ENCODE data around the gene RBM33.
A peak's percentile ranks its signal among the peaks of the same experiment; 100 is the strongest.

RBM33 gene

DNA sequence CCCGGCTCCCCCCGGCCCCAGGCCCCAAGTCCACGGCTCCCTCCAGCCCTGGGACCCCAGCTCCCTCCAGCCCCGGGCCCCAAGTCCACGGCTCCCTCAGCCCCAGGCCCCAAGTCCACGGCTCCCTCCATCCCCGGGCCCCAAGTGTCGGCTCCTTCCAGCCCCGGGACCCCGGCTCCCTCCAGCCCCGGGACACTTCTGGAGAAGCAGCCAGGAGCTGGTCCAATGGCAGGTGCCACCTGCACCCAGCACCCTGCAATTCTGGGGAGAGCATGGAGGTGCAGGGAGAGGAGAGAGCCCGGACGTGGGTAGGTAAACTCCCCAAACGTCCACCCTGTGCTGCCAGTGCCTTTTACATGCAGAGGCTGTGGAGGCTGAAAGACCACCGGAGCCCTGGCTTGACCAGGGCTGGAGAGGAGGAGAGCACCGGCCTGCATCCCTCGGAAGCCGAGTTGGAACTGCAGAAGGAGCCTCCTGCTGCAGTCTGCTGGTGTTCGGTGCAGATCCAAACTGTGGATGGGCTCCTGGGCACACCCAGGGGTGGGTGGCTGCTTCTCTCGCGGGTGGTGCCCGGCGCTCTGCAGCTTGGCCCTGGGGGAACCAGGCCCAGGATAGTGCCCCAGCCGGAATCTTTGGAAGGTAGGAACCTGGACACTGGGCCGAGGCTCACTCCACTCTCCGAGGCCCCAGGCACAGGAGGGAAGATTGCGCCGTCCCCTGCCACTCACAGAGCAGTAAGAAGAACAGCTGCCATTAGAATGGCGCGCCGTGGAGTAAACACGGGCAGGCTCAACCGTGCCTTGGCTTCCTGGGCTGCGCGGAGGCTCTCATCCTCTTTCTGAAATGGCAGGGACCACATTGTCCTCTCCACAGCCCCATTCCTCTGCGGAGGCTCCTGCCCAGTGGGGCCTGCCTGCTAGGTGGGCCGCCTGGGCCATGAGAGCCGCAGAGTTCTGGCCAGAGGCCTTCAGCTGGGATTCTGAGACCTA is 153.1 kb downstream of the RBM33 start:
- DNase-seq (ENCODE audit: low spot score): no peak

DNA sequence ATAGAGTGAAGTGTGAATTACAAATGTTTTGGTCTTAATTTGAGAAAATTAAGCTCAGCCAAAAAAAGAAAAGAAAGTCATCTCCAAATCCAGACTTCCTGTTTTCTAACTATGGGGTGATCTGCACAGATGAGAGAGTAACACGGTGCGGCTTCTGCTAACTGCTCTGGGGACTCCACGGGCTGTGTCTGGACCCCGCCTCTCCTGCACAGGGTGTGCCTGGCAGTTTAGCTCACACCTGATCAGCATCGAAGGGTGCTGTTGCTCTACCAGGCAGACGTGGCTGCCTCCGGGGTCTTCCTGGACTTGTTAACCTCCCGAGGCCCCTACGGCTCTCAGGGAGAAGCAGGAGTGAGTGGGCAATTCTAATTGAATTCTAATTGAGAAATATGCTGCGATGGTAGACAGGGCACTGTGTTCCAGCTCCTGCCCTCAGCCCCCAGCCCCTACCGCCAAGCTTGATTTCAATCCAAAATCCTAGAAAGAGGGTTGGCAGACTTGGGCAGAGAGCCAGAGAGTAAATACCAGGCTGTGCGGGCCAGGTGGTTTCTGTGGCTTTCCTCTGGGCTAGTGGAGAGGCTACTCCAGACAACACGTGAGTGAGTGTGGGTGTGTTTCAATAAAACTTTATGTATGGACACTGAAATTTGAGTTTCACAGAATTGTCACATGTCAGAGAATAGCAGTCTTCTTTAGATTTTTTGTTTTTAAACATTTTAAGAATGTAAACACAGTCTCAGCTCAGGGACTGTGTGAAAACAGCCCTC is 154.4 kb downstream of the RBM33 start:
- no peak for DNase-seq (ENCODE audit: low spot score)

DNA sequence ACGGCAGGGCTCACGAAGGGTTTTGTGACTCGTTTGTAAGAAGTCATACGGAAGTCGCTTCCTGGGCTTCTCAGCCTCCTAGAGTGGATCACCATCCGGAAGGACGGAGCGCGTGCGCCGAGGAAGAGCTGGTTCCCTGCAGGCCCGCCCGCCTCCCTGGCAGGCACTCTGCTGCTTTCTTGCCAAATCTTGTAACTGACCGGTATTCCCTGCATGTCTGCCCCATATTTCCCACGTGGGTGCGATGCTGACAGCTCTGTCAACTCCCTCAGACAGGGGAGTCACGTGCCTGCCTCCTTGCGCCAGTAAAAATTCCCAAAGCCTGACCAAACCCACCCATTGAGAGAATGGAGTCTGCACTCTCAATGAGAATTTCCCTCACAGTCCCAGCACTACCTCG is 155.1 kb downstream of the RBM33 start:
- no peak for DNase-seq (ENCODE audit: low spot score)

DNA sequence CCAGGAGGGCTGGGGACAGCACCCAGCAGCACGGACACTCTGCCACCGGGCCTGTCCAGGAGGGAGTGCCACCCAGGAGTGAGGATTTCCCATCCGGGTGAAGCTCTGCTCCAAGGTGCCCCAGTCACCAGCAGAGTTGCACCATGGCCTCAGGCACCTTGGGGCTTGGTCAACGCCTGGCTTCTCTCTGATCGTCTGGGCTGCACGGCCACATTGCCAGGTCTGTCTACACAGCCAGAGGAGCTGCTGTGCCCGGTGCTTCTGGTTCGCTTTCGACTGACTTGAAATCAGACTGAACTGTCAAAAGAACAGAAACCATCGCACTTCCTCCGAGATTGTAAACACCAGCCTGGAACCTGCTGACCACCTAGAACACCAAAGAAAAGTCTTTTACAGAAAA is 155.8 kb downstream of the RBM33 start:
- no peak for DNase-seq (ENCODE audit: low spot score)

DNA sequence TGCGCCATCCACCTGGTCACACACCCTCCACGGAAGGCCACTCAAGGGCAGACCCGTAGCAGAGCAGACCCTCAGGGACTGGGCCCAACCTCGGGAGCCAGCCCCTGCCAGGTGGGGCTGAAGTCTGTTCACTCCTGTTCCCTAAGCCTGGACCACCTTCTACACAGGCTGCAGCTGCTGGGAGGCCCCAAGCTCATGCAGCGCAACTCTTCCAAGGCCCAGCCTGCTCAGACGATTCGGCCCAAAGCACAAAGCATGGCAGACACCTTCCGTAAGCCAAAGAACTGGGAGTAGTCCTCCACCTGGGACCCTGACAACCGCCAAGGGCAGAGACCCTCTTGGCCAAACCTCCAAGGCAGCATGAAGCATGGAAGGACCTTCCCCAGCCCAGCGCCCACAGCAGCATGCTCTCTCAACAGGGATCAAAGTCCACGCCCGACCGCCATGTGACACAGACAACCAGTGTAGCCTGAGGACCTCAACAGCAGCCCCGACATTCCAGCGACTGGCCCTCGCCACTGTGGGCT is 156.3 kb downstream of the RBM33 start:
- DNase-seq (ENCODE audit: low spot score): no peak

DNA sequence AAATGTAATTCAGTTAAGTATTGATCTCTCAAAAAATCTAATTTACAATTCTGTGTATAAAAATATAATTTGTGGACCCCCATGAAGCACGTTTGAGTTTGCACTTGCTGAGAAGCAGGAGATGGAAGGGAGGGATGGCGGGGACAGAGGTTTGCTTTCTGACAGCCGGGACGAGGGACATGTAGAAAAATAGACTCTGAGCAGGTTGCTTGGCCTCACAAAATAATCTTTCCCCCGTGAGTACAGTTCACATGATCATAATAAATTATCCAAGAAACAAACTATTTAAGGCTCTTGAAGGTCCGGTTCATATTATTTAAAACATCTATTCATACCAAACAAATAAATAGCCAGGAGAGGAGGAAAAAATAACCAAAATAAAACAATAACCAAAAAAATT is 157.8 kb downstream of the RBM33 start:
- no peak for DNase-seq (ENCODE audit: low spot score)

DNA sequence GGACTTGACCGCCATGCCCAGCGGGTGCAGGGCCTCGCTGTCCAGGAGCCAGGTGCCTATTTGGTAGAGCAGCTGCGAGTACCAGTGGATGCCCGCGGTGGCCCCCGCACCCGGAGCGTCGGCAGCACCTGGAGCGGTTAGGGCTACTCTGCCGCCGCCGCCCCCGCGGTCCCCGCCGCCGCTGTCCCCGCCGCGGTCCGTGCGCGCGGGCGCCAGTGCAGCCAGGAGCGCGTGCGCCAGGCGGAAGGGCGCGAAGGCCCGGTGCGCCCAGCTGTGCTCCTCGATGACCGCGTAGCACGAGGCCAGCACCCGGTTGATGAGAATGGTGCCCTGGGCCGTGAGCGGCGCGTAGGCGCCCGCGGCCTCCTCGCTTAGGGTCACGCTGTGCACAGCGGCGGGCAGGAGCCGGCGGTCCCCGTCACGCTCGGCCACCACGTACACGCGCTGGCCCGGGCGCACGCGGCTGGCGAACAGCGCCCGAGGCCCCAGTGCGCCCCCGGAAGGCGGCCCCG is 158.5 kb downstream of the RBM33 start:
- DNase-seq (ENCODE audit: low spot score): no peak

DNA sequence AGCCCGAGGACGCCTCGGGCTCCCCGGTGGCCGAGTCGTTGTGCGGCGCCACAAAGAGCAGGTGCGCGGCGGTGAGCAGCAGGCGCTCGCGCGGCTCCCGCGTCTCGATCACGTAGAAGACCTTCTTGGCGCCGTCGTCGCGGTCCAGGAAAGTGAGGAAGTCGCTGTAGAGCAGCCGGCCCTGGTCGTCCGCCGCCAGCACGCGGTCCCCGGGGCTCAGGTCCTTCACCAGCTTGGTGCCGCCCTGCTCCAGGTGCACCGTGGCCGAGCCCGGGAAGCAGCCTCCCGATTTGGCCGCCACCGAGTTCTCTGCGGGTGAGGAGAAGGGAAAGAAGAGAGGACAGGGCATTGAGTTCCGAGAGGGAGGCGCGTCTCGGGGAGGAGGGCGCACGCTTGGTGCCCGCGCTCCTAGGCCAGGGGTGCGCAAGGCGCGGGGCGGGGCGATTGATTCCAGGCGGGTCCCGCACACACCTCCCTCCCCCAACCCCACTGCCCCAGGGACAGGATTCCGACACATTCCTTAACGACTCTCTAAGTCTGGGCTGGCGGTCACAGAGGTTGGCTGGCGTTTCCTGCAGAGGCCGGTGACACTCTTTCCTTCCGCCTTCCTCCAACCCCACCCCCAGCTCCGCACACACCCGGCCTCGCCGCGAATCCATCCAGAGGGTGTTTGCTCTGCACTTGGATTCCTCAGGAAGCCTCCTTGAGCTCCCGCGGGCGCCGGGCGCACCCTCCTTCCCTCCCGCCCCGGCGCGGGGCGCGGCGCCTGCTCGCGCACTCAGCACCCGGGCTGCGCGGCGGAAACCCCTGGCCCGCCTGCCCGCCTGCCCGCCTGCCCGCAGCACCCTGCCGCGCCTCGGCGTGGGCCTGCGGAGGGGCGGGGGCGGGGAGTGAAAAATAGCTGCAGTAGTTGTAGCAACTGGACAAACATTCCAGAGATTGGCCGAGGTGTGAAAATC is 159.2 kb downstream of the RBM33 start:
- DNase-seq (ENCODE audit: low spot score): no peak

DNA sequence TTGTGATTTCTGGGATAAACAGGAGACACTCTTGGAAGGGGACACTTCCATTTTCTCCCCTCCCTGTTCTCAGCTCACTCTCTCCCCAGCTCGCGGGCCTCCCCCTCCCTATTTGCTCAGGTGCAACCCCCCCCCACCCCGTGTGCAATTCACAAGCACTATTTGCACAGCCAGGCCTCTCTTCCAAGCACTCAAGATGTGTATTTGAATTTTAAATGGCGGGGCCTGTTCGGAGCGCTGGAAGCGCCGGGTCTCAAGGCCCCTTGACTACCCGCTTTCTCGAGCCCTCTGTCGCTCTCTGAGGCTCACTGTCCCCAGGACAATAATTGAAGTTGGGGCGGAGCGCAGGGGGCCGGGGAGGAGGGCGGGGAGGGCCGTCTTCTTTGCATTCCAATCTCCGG is 160.0 kb downstream of the RBM33 start:
- no peak for DNase-seq (ENCODE audit: low spot score)

DNA sequence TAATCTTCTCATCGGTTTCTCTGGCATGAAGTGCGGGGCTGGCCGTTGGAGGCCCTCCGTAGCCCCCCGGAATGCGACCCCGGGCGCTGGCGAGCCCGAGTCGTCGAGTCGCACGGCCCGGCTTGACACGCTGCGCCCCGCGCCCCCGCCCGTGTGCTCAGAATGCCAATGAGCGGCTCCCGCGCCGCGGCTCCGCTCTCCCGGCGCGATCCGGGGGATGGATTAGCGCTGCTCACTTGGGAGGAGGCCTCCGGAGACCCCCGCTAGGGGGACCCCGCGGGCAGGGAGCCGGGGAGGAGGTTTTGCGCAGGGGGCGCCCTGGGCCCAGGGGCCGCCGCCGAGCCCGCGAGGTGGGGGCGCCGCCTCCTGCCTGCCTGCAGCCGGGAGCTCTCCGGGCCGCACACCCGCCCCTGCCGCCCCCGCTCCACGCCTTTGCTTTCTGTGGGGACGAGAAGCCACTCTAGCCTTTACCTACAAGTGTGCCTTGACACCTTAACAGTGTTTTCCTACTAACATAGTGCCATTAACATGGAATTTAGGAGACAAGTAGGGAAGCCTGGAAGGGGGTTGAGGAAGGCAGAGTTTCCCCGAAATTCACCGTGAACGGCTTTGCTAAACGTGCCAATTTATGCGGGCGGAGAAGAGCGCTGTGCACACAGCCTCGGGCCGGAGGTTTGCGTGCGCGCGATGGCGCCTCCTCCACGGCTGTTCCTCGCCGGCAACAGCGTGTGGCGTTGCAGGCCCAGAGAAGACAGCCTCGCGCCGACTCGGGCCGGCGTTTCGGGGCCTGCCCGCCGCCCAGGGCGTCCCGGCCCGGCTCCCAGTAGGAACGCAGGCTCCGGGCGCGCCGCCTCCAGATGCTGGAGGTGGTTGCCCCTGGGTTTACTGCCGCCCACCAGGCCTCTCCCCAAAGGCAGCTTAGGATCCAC is 160.7 kb downstream of the RBM33 start:
- DNase-seq (ENCODE audit: low spot score): peak; percentile 16

DNA sequence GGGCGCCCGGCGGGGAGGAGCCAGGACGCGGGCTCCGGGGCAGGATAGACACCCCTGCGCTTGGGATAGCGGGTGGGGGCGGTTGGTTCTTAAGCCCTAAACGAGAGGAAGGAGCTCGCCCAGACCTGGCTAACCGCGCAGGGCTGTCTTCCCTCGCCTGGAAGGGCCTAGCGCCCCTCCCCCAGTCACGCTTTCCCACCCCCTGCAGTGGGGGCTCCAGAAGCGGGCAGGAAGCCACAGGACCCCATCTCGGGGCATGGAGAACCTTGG is 161.3 kb downstream of the RBM33 start:
- no peak for DNase-seq (ENCODE audit: low spot score)

DNA sequence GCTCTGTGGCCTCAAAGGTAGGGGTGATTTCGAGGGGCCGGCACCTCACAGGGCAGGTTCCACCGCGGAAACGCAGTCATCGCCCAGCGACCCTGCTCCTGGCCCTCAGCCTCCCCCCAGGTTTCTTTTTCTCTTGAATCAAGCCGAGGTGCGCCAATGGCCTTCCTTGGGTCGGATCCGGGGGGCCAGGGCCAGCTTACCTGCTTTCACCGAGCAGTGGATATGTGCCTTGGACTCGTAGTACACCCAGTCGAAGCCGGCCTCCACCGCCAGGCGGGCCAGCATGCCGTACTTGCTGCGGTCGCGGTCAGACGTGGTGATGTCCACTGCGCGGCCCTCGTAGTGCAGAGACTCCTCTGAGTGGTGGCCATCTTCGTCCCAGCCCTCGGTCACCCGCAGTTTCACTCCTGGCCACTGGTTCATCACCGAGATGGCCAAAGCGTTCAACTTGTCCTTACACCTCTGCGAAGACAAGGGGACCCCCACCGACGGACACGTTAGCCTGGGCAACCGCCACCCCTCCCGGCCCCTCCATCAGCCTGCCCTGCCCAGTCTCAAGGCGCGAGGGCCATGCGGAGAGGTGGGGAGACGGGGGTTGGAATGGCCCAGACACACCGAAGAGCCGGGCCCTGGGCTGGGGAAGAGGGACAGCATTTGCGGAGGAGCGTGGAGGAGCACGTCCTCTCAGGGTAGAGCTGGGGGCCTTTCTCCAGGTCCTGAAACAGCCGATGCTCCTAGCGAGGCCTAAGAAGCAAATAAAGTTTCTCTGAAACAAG is 161.8 kb downstream of the RBM33 start:
- no peak for DNase-seq (ENCODE audit: low spot score)

DNA sequence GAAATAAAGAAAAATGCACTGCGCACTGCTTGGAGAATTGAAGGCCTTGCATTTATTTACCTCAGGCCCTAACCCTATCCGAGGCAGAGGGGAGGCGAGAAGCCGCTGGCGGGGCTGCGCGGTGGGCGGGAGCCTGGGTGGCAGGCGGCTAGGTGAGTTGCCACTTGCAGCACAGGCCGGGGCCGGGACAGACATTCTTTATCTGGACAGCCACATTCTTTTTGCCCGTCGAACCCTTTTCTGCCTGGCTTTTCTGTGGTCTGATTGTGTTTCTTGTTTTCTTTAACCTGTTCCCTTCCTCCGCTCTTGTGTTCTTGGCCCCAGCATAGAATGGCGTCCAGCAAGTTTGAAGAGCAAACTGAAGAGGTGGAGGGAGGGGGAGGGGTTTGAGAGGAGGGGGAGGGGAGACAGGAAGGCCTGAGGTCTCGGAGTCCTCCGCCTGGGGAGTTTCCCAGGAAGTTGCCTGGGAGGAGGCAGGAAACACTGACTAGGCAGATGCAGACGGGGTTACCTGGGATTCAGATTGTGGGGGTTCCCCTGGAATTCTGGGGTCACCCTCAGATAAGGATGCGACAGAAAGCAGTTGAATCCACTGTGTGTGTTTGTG is 162.7 kb downstream of the RBM33 start:
- no peak for DNase-seq (ENCODE audit: low spot score)

DNA sequence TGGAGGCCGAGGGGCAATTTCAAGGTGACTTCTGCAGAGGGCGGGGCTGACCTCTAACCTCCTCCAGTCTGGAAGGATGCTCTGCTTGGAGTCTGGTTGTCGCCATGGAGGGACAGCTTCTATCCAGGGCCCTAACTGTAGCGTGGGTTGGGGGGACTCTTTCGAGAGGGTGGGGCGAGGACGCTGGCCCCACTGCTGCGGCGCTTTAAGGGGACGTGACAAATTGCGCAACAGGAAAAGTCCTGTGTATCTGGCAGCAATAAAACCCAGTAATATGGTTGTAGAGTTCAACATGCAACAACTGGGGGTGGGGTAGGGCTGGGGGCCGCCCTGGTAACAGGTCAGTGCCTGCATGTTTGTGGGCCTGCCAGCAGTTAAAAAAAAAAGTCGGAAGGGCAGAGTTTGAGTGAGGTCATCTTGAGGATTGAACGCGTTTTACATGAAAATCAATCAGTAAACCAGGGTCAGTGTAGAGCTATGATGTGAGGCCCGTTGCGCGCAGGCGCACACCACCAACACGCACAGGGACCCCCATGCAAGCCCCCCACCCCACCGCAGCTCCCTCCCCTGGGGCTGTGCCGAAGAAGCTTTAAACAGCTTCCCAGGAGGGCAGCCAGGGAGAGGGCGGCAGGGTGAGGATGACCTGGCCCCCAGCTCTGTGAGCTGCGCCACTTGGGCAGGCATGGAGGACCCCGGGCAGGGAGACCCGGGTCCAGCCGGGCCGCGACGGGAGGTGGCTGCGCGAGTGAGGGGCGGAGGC is 163.5 kb downstream of the RBM33 start:
- no peak for DNase-seq (ENCODE audit: low spot score)

DNA sequence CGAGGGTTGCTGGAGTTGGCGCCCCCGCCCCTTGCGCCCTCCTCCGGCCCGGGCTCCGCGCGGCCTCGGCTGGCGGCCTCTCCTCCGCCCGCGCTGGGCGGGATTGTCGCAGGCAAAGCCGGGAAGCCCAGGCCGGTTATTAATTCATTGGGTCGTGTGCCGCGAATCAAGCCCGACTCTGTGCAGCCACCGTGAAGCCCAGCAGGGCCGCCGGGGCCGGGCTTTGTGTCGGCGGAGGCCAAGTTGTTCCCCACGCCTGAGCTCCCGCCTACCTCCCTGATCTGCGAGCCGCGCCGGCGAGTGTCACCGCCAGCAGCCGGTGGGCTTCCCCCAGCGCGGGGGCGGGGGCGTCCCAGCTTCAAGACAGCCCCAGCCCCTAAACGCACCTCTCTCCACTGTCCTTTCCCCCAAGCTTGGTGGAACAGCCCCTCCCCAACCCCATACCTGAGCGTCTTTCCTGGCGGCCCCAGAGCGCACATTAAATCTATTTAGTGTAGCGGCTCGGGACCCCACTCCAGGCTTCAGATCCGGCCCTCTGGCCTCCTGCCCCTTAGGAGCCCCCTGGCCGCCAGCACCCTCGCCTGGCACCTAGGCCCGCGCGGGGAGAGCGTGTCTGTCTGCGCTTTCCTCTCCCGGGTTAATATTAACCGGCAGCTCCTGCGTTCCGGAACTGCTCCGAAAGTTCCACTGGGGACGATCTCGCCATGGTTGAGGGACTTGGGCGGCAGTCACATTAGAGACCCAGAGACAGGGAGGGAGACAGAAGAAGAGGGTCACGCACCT is 164.3 kb downstream of the RBM33 start:
- no peak for DNase-seq (ENCODE audit: low spot score)

DNA sequence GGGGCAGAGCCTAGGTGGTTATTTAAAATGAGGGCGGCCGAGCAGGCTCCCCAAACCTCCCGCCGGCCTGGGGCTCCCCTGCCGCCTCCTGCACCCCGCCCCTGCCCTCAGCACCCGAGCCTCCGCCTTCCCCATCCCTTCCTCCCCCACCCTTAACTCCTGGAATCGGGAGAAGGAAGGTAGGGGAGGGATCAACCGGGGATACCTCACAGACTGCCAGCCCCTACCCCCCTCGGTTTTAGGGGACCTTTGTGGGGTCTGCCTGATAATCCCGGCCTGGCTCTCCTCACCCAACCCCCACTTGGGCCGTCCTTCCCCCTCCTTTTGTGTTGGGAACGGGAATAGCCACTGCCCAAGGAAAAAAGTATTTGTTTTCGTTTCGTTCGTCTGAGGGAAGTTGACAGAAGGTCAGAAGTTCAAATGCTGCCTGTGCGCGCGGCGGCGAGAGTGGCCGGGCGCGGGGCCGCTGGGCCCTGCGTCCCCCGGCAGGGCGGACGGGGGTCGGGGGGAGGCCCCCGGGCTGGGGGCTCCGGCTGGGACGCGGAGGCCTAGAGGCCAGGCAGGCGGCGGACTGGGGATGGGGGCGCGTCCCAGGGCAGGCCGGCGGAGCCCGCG is 165.0 kb downstream of the RBM33 start:
- DNase-seq (ENCODE audit: low spot score): no peak
